HepG2 (cell line): ENCODE results near the gene TUBG1. TPM values are rescaled to one million over a fixed set of nuclear protein-coding genes. Genes with fewer than 3 reads are reported as not detected.

ENCODE experiments used
- AHR ChIP-seq: IDR thresholded peaks from 2 replicates; pipeline ENCODE4 v1.6.1; 2018; ENCODE audit warnings: missing genetic modification reagents, missing compliant biosample characterization
- ARHGAP35 ChIP-seq: sonication (generic); formaldehyde crosslinking; IDR thresholded peaks from 2 replicates; pipeline ENCODE4 v1.9.0; 2022; ENCODE audit warnings: mild to moderate bottlenecking, inconsistent platforms, moderate library complexity, missing genetic modification reagents, borderline replicate concordance
- BCLAF1 ChIP-seq: fragments of 450-650 bp; IDR thresholded peaks from 2 replicates; pipeline ENCODE4 v1.6.1; 2017; ENCODE audit warnings: mild to moderate bottlenecking
- MLLT10 ChIP-seq: sonication (generic); formaldehyde crosslinking; IDR thresholded peaks from 2 replicates; pipeline ENCODE4 v1.4.0; 2020; ENCODE audit warnings: missing genetic modification reagents
- SMARCC2 ChIP-seq: fragments of 450-650 bp; IDR thresholded peaks from 2 replicates; pipeline ENCODE4 v1.6.1; 2017; ENCODE audit warnings: antibody characterized with exemption, mild to moderate bottlenecking
- SRSF4 ChIP-seq: fragments of 200-400 bp; formaldehyde crosslinking; IDR thresholded peaks from one replicate; pipeline ENCODE4 v1.6.1; 2018; ENCODE audit warnings: mild to moderate bottlenecking, low read depth, low read length, moderate library complexity; ENCODE audit not compliant: poor library complexity, severe bottlenecking
- TGIF2 ChIP-seq: IDR thresholded peaks from 2 replicates; pipeline ENCODE4 v1.6.1; 2016; ENCODE audit warnings: control low read depth, missing compliant biosample characterization
- XBP1 ChIP-seq: sonication (generic); formaldehyde crosslinking; IDR thresholded peaks from 2 replicates; pipeline ENCODE4 v1.5.0; 2020; ENCODE audit warnings: missing genetic modification reagents
- ZBTB44 ChIP-seq: sonication (generic); formaldehyde crosslinking; IDR thresholded peaks from 2 replicates; pipeline ENCODE4 v1.4.0; 2020; ENCODE audit warnings: missing genetic modification reagents
- ZMYM3 ChIP-seq: sonication (generic); formaldehyde crosslinking; IDR thresholded peaks from 2 replicates; pipeline ENCODE4 v1.5.1; 2020; ENCODE audit warnings: mild to moderate bottlenecking, missing genetic modification reagents
- ZNF234 ChIP-seq: sonication (generic); formaldehyde crosslinking; conservative IDR thresholded peaks from 2 replicates; pipeline ENCODE4 v1.5.1; 2020; ENCODE audit warnings: mild to moderate bottlenecking, missing genetic modification reagents
- ZNF274 ChIP-seq: sonication (generic); formaldehyde crosslinking; IDR thresholded peaks from 2 replicates; pipeline ENCODE4 v1.5.1; 2020; ENCODE audit warnings: mild to moderate bottlenecking, missing genetic modification reagents
- ZNF280D ChIP-seq: sonication (generic); formaldehyde crosslinking; IDR thresholded peaks from 2 replicates; pipeline ENCODE4 v1.5.1; 2020; ENCODE audit warnings: mild to moderate bottlenecking, missing genetic modification reagents
- ZNF513 ChIP-seq: sonication (generic); formaldehyde crosslinking; conservative IDR thresholded peaks from 2 replicates; pipeline ENCODE4 v1.5.0; 2020; ENCODE audit warnings: missing genetic modification reagents
- ZNF7 ChIP-seq: IDR thresholded peaks from 2 replicates; pipeline ENCODE4 v1.6.1; 2016; ENCODE audit warnings: missing biosample characterization, missing genetic modification reagents
- ZNF839 ChIP-seq: sonication (generic); formaldehyde crosslinking; IDR thresholded peaks from 2 replicates; pipeline ENCODE4 v1.4.0; 2020; ENCODE audit warnings: missing genetic modification reagents, mild to moderate bottlenecking, borderline replicate concordance
- polyA plus RNA-seq, 8 experiments: library from polyadenylated mRNA; depleted of rRNA in 3 of 8; stranded (reverse) in 7 of 8; unstranded in 1 of 8; fragments of >200 nt; fragmentation: Illumina TruSeq in 4 of 8; extraction: Trizol in 4 of 8; gene quantifications; 2 replicates each; pipeline versions ENCODE4 v1.2.1 to v1.2.3, GENCODE V29; 2011 to 2016; ENCODE audit warnings: low read depth in 4 of 8, missing spikeins in 1 of 8, mixed read lengths in 1 of 8; ENCODE audit not compliant: insufficient read depth in 1 of 8
- total RNA-seq, 5 experiments: library from RNA; depleted of rRNA; stranded (reverse); fragments of >200 nt; fragmentation: Illumina TruSeq; extraction: Trizol; gene quantifications; 2 replicates each; pipeline ENCODE4 v1.2.3, GENCODE V29; 2016; ENCODE audit warnings: low read depth in 1 of 5

TUBG1 gene
- total and polyA plus RNA-seq, 2 of the 13 experiments (the other 11 are each of a cell fraction or from before 2014, with no cell fraction given), result 74.1 to 137 TPM

- no peak for TF ChIP-seq ZNF7
- TF ChIP-seq ZNF280D (CRISPR knock-in tag), result no peak
- no peak for TF ChIP-seq ZNF513 (CRISPR knock-in tag)
- TF ChIP-seq ARHGAP35 (CRISPR knock-in tag), result no peak
- no peak for TF ChIP-seq ZBTB44 (CRISPR knock-in tag)
- no peak for TF ChIP-seq ZMYM3 (CRISPR knock-in tag)
- no peak for TF ChIP-seq SMARCC2
- no peak for TF ChIP-seq BCLAF1
- TF ChIP-seq XBP1 (CRISPR knock-in tag), result no peak
- TF ChIP-seq ZNF274 (CRISPR knock-in tag), result no peak
- TF ChIP-seq ZNF234 (CRISPR knock-in tag), result no peak
- TF ChIP-seq MLLT10, result no peak
- peak; percentile 21; the same call in 1 of the 2 replicates for TF ChIP-seq AHR (CRISPR knock-in tag)
- TF ChIP-seq ZNF839 (CRISPR knock-in tag), result no peak
- TF ChIP-seq TGIF2 (CRISPR knock-in tag), result no peak
- no peak for TF ChIP-seq SRSF4
These were observed 940 bp upstream of the TUBG1 start (continued) for GRCh38 chr17:42608305-42609181.
